H54 (cell line): ENCODE results near the gene ZNF729.
"Not testable (repeated sequence)": the region's sequence is repeated elsewhere in the genome, so short reads cannot be mapped to it uniquely, and the experiment has no call there.

Experiments used
- DNase-seq: peaks from one replicate; pipeline ENCODE4 v3.0.0; 2011; ENCODE audit warnings: low spot score, mixed read lengths; ENCODE audit not compliant: insufficient read length
- FAIRE-seq: peaks from 3 replicates; lab custom pipeline; 2011; peaks lifted over from hg19 to GRCh38; lab: Jason Lieb, UNC
- POLR2A ChIP-seq: IDR thresholded peaks from 2 replicates; pipeline ENCODE4 v1.6.1; 2011; ENCODE audit warnings: low read depth, mild to moderate bottlenecking, low read length

ZNF729 gene

DNA sequence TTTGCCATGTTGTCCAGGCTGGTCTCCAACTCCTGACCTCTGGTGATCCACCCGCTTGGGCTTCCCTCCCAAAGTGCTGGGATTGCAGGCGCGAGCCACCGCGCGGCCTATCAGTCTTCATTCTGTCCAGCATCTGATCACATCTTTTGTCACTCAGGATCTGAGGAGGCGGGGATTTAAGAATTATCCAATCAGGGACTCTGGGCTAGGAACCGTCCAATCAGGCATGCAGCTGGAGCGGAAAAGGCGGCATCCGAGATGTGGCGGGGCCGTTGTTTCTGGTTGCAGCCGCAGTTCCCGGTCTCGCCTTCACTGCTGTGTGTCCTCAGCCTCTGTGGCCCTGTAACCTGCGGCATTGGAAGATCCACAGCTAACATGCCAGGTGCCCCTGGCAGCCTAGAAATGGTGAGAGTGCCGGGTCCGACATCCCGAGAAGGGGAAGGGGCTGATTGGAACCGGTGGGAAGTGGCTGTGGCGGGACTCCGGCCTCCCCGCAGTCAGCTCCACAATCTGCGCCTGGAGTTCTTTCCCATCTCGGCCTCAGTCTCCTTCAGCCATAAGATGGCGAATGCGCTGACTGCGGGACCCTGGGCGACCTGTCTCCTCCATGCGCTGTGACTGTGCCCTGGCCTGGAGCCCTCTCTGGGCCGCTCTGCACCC, at the start of gene ZNF729:
Gene ZNF729 (plus strand): TSS at position 291 of the 660 bp plus-strand sequence. CDS start 85 bp downstream, at position 376.
- FAIRE-seq (no peak), DNase-seq (no peak)
- no peak for TF ChIP-seq POLR2A

GRCh38 chr19:22256856-22257255, 29.4 kb upstream of the ZNF729 start:
- no peak for DNase-seq
- no peak for FAIRE-seq
- no peak for TF ChIP-seq POLR2A

- TF ChIP-seq POLR2A: no peak
- DNase-seq (no peak), FAIRE-seq (no peak)
Observed at GRCh38 chr19:22257381-22257780, 28.9 kb upstream of the ZNF729 start.

DNA sequence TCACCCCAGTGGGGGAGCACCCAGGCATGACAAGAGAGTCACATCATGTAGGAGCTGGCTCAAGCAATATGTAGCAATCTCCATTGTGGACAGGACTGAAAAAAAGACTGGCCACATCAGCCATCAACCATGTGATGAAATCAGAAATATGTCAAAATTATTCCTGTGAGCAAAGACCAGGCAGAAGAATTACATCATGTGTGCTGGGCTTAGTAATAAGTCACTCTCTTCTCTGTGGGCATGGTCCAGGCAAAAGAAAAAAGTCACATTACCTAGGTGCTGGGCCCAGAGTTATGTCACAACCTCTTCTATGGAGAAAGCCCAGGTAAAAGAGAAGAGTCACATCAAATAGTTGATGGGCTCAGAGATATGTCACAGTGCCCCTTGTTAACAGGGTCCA, 28.3 kb upstream of the ZNF729 start:
- no peak for TF ChIP-seq POLR2A
- no peak for DNase-seq
- no peak for FAIRE-seq

- FAIRE-seq (no peak), DNase-seq (no peak)
- no peak for TF ChIP-seq POLR2A
Observed at GRCh38 chr19:22260499-22260898, 25.7 kb upstream of the ZNF729 start.

- FAIRE-seq: no peak
Observed at GRCh38 chr19:22261596-22261995, 24.6 kb upstream of the ZNF729 start.

GRCh38 chr19:22263121-22263520, 23.1 kb upstream of the ZNF729 start:
- FAIRE-seq (no peak), DNase-seq (no peak)
- TF ChIP-seq POLR2A: no peak

More at GRCh38 chr19:22261596-22261995, 24.6 kb upstream of the ZNF729 start:
- no peak for TF ChIP-seq POLR2A
- no peak for DNase-seq

- FAIRE-seq, DNase-seq: not testable (repeated sequence)
Observed at GRCh38 chr19:22321554-22321953, 35.3 kb downstream of the ZNF729 start.

DNA sequence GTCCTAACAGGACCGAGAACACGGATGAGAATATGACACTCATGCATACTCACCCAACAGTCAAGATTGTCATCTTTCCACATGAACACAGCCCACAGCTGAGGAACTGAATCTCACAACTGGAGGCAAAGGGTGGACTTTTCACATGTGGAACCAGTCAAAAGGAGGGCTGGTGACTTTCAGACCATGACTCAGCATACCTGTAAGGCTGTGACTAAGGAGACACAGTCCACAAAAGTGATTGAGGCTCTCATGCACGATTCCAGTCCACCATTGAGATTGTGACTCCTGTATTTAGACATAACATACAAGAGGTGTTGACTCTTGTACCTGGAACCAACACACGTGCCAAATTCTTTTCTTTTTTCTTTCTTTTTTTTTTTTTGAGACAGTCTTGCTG, 40.0 kb downstream of the ZNF729 start:
- DNase-seq: no peak
- FAIRE-seq: no peak
- TF ChIP-seq POLR2A: no peak

DNA sequence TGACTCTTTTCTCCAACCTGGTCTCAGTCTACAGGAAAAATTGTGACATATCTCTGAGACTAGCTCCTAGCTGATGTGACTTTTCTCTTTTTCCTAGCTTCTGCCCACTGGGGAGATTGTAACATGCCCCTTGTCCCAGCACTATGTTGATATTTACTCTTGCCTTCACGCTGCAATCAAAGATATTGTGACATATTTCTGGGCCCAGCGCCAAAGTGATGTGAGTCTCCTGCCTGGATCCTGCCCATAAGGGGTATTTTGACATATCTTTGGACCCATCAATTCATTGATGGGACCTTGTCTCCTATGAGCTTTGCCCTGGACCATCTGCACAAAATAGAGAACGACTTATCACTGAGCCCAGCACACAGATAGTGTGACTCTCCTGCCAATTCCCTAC, 41.1 kb downstream of the ZNF729 start:
- FAIRE-seq (no peak), DNase-seq (no peak)
- TF ChIP-seq POLR2A: no peak

GRCh38 chr19:22331521-22331920, 45.3 kb downstream of the ZNF729 start:
- TF ChIP-seq POLR2A: no peak
- no peak for FAIRE-seq
- no peak for DNase-seq

- DNase-seq: no peak
- FAIRE-seq: no peak
- no peak for TF ChIP-seq POLR2A
Observed at GRCh38 chr19:22332924-22333323, 46.7 kb downstream of the ZNF729 start.

GRCh38 chr19:22335716-22336115, 49.5 kb downstream of the ZNF729 start:
- no peak for DNase-seq
- no peak for TF ChIP-seq POLR2A
- FAIRE-seq: no peak

- DNase-seq (no peak), FAIRE-seq (no peak)
- TF ChIP-seq POLR2A: no peak
Observed at GRCh38 chr19:22354665-22355064, 68.4 kb downstream of the ZNF729 start.
